ENCODE data around the gene KRTAP3-3.

- TF ChIP-seq CTCF (IDR thresholded peaks at IDR 0.05) (no peak), POLR2A (IDR thresholded peaks at IDR 0.05) (no peak)
These were observed 16.5 kb upstream of the KRTAP3-3 start for GRCh38 chr17:41010441-41010840.

All from adrenal gland (tissue), 5 donors.